Measurements from ENCODE around the gene TIFAB. TPM values are rescaled to one million over a fixed set of nuclear protein-coding genes. Genes with fewer than 3 reads are reported as not detected.

Gene TIFAB
- total and polyA plus RNA-seq, 12 donors, result under 0.01 to 1.7 (median 0.04) TPM; not detected in 8

- TF ChIP-seq CTCF (IDR thresholded peaks at IDR 0.05), result no peak
- ATAC-seq (peak in 4 of 8 donors; percentile 26 to 55 (median 41)), DNase-seq (peak in 1 of 2 donors; percentile 14)
- H3K27me3 ChIP-seq, result peaks cover 31 to 95% (median 88%) of the 10 kb centered on the region in 7 donors
- intact Hi-C loops (cut with DNase I), result no loop called here
- 1% methylated on average over 44 of the region's 44 CpGs for WGBS, 2 donors
- H3K36me3 ChIP-seq, result no peaks in the 10 kb centered on the region
- H3K4me1 ChIP-seq, result peaks cover 2 to 38% (median 23%) of the 10 kb centered on the region in 9 donors
- no peaks in the 10 kb centered on the region for H3K9me3 ChIP-seq
- H3K4me3 ChIP-seq, result peak overlapping the region; percentile 5 to 46 (median 36)
- no peak overlapping the region for H3K27ac ChIP-seq
Measured at GRCh38 chr5:135488727-135489465, 36.7 kb upstream of the TIFAB start.

- 14% methylated on average over 11 of the region's 11 CpGs for WGBS, 2 donors
- intact Hi-C loops (cut with DNase I), result no loop called here
- no peak for DNase-seq
- Histone ChIP-seq H3K36me3 (no peaks in the 10 kb centered on the region), H3K4me3 (no peak overlapping the region), H3K27ac (no peak overlapping the region), H3K4me1 (peaks cover 2 to 31% (median 23%) of the 10 kb centered on the region in 9 donors), H3K27me3 (peaks cover 31 to 90% (median 83%) of the 10 kb centered on the region in 7 donors), H3K9me3 (no peaks in the 10 kb centered on the region)
- ATAC-seq, result no peak
- TF ChIP-seq CTCF (IDR thresholded peaks at IDR 0.05), result no peak
Measured at GRCh38 chr5:135487839-135488514, 35.8 kb upstream of the TIFAB start.

- Histone ChIP-seq H3K9me3 (no peaks in the 10 kb centered on the region), H3K36me3 (no peaks in the 10 kb centered on the region), H3K4me1 (peaks cover 2 to 29% (median 23%) of the 10 kb centered on the region in 9 donors), H3K27me3 (peaks cover 31 to 88% (median 73%) of the 10 kb centered on the region in 7 donors), H3K27ac (no peak overlapping the region), H3K4me3 (no peak overlapping the region)
- intact Hi-C loops (cut with DNase I), result no loop called here
- WGBS, 2 donors, result 34 to 40% methylated on average over 1 of the region's 1 CpG
- ATAC-seq, result no peak
- no peak for DNase-seq
- TF ChIP-seq CTCF (IDR thresholded peaks at IDR 0.05), result no peak
Measured at GRCh38 chr5:135487037-135487395, 34.9 kb upstream of the TIFAB start.

GRCh38 chr5:135486131-135487036, 34.2 kb upstream of the TIFAB start:
- Histone ChIP-seq H3K4me1 (peaks cover 2 to 26% (median 23%) of the 10 kb centered on the region in 9 donors), H3K4me3 (no peak overlapping the region), H3K27me3 (peaks cover 27 to 84% (median 67%) of the 10 kb centered on the region in 7 donors), H3K27ac (no peak overlapping the region), H3K9me3 (no peaks in the 10 kb centered on the region), H3K36me3 (no peaks in the 10 kb centered on the region)
- DNase-seq (no peak), ATAC-seq (no peak)
- intact Hi-C loops (cut with DNase I), result no loop called here
- WGBS, 2 donors, result 53 to 65% methylated on average over 13 of the region's 13 CpGs
- TF ChIP-seq CTCF (IDR thresholded peaks at IDR 0.05), result no peak
